Activated CD4-positive, alpha-beta T cell treated with anti-CD3 and anti-CD28 coated beads, Interleukin-2, amount 50 U/mL, for 24 hours (primary cell): ENCODE measurements around the gene CBY2.

ENCODE experiments used
- DNase-seq, 2 donors: peaks; one replicate each; pipeline ENCODE4 v3.0.0-alpha.2; 2020; ENCODE audit warnings: low read depth in 1 of 2, low spot score in 1 of 2

Gene CBY2

DNA sequence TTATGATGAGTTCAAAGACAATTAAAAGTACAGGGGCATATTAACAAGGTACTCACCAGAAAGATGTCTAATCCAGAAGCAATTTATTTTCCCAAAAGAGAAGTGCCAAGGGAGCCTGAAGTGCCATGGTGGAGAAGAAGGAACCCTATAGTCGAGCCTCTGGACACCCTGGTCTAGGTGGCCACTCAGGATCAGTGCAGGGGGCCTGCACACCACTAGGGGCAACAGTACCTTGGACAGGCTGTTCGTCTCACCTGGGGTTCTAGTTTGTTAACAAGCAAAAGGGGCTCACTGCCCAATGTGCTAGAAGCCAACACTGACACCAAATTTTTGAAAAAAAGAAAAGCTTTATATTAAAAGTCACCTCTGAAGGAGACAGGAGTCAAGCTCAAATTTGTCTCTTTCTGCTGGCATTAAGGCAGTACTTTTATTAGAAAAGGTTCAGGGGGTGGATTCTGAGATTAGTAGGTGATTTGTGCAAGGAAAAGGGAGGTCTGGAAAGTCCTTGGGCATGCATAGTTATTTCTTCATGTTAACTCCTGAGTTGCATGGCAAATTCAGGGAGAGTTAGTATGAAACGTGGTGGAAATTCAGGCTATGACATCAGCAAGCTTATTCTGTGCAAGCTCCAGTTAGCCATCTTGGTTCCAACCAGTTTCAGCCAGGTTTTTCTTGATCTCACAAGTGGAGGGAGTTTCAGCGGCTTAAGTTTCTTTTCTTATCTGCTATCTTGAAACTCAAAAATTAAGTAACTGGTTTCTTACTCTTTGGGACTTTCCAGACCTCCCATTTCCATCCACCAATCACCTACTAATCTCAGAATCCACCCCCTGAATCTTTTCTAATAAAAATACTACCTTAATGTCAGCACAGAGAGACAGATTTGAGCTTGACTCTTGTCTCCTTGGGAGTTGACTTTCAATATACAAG lies 884 bp upstream of the CBY2 start:
- DNase-seq = no peak

DNA sequence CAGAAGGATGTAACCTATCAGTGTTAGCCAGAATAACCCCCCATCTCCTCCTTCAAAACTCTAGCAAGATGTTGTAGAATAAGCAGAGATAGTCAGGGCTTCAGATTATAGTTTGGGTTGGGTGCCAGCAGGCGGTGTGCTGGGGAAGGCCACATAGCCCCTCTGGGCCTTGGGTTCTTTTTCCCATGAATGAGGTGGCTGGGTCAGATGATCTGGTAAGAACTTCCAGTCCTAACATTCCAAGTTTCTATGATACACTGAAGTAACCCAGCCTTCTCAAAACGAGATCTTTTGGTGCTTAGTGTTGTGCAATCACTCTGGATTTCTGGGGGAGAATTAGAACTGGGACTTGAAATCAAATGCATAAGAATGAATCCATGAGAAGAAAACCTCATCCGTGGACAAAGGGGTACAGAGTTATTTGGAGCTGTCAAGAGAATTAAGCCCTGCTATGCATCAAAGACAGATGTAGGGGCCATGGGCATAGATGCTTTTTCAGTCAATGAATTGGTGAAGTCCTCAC lies 810 bp downstream of the CBY2 start:
- no peak for DNase-seq

DNA sequence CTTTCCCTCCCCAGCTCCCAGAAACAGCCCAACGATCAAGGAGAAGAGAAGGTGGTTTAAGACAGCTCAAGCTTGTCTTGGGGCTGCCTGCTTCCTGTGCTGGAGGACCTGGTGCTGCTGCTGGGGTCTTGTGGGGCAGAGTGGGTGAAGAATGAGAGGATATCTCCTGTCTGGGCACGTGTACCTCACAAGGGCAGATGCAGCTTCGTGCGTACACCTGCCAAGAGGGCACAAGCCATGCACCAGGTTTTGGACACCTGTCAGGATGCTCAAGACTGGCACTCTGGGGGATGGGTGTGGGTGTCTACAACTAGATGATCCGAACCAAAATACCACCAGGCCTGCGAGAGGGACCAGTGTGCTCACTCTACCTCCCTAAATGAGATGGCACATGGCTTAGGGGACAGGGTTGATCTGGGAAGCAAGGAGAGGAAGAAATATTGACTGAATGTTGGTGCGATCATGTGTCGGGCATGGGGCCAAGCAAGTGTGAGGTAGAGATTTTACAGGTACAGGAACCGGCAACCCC lies 2.2 kb downstream of the CBY2 start:
- no peak for DNase-seq

DNA sequence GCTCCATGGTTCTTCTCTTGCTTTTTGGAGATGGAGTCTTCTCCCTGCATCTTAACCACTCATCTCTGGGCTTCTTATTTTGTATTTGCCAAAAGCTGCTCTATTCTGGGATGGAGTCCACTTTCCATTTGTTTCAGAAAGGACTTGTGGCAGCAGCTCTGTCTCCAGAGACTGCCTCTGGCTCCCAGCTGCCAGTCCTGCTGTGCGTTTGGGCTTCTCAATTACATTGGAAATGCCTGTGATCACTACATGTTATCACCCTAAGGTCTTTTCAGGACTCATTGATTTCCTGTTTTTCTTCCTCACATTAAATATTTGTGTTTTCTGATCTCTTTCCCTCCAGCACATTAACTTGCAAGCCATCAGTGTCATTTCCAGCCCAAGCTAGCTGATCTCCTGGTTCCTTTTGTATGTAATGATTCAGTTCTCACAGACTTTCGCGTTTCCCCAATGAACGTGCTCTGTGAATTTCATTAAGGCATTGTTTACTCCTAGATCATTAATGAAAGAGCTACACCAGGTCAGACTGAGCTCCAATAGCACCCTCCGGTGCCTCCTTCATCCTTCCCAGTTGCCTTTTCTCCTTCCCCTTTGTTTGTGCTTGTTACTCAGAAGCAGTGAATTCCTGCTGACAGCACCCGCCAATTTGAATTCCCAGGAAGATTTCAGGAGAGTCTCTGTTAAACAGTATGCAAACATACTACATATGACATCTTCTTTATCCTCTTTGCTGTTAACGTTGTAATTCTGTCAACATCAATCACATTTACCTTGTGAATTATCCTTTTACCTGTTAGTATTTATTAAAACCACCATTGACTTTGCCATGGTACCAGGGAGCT lies 3.0 kb downstream of the CBY2 start:
- DNase-seq = no peak

DNA sequence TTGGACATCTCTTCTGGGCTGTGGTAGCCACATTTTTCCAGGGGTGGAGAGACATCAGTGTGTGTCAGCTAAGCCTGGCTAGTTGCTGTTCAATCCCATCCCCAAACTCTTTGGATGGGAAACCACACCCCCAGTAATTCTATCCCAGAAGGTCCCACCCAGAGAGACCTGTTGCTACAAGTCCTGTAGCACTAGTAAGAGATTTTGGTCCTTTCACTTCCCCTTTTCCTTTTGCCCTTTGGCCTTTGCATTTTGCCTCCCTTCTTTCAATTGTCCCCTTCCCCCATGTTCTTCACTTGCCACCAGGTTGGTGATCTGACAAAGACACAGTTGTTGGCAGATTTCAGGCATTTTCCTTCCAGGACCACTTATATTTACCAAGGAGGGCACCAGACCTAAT lies 3.8 kb downstream of the CBY2 start:
- DNase-seq = no peak

DNA sequence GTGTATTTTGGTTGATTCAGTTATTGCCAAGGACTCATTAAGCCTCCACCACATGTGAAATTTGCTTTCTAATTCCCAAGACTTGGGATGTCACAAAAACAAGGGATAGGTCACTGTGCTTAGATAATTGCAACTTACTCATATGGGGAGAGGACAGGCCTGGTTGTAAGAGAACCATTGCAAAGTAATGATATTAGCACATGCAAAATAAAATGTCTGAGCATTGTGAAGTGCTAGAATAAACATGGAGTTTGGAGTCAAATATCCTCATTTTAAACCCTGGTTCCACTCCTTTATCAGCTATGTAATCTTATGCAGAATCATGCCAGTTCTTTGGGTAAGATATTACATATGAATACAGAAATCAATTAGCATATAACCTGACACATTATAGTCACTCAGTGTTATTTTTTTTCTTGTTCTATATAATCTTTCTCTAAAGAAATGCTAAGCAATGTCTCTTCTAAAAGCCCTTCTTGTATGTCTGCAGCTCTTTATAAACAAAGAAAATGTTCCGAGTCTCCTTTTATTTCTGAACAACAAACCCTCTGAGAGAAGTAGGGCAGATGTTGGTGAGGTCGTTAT lies 5.5 kb downstream of the CBY2 start:
- no peak for DNase-seq

DNA sequence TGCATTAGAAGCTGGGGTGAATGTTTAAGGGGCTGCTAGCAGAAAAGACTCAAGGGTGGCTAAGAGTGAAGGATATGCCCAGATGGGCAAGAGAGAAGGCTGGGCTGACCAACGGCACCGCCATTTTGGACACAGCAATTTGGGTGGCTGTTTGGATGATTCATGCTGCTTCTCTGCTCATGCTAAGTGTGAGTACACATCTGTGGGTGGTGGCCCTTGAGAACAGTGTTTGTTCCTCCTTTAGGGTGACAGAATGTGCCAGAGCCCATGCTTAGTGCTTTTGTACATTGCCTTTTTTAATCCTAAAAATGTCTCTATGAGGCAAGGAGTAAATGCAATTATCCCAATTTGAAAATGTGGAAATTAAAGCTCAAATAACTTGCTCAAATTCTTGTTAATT lies 9.8 kb downstream of the CBY2 start:
- no peak for DNase-seq

DNA sequence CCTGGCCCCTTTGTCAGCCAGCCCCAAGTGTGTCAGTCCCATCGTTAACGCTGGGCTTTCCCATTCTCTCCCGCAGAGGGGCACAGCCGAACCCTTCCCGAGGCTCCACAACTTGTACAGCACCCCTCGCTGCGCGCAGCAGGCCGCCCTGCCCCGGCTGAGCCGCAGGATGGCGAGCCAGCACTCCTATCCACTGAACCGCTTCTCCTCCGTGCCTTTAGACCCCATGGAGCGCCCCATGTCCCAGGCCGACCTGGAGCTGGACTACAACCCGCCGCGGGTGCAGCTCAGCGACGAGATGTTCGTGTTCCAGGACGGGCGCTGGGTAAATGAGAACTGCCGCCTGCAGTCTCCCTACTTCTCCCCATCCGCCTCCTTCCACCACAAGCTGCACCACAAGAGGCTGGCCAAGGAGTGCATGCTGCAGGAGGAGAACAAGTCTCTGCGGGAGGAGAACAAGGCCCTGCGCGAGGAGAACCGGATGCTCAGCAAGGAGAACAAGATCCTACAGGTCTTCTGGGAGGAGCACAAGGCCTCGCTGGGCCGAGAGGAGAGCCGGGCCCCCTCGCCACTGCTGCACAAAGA lies 11.1 kb downstream of the CBY2 start:
- DNase-seq = no peak

DNA sequence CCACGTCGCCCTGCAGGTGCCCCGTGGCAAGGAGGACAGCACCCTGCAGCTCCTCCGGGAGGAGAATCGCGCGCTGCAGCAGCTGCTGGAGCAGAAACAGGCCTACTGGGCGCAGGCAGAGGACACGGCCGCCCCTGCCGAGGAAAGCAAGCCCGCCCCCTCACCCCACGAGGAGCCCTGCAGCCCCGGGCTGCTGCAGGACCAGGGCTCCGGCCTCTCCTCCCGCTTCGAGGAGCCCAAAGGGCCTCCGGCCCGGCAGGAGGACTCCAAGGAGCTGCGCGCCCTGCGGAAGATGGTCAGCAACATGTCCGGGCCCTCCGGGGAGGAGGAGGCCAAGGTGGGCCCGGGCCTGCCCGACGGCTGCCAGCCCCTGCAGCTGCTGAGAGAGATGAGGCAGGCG lies 11.6 kb downstream of the CBY2 start:
- DNase-seq = no peak

DNA sequence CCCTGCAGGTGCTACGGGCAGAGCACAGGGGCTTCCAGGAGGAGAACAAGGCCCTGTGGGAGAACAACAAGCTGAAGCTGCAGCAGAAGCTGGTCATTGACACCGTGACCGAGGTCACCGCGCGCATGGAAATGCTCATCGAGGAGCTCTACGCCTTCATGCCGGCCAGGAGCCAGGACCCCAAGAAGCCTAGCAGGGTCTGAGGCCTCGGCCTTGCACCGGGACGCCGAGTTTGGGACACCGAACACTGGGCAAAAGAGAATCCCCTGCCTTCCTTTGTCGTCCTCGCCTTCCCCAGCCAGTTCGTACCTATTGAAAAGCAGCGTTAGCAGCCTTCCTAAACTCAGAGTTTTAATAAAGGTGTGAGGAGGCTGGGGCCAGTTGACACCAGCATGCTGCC lies 12.1 kb downstream of the CBY2 start:
- no peak for DNase-seq

DNA sequence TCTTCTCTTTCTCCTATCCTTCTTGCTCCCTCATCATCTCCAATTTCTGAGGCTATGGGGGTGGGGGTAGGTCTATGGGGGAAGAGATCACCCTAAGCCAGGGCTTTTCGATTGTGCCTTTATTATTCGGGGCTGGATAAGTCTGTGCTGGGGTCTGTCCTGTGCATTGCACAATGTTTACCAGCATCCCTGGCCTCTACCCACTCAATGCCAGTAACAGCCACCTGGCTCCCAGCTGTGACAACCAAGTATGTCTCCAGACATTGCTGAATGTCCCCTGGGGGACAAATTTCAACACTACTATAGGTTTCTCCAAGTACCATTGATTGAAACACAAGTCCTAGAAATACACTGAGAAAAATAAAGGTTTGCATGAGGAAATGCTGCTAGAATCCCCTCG lies 13.2 kb downstream of the CBY2 start:
- DNase-seq = no peak

DNA sequence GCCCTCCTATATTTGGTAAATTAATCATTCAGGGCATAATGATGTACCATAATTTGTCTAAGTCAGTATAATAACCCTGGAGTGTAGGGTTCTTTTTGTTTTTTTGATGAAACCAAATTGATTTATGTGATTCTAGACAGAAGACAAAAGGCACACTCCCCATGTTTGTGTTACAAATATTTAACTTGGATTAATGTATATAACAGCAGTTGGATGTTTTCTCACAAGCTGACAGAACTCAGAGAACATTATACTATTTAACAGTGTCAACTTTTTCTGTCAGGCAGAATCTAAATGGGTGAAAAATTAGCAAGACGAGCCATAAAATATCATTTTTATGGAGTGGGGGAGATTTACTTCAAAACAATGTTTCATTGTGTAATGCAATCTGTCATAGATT lies 15.2 kb downstream of the CBY2 start:
- DNase-seq = no peak

DNA sequence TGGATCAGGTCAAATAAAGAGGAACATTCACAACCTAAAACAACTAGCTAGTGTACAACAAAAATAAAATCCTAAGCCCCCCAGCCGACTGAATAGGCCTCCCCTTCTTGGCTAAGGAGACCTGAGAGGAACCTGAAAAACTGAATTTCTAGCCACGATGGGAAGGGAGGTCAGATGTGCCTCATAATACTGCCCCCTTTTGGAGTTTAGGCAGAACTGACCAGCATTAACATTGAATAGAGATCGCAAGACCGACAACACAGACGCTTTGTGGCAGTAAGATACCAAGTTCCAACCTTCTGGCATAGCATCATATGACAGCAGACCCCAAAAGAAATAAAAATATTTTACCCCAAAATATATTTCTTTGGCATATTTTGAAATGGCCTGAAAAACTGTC lies 15.9 kb downstream of the CBY2 start:
- DNase-seq = no peak

DNA sequence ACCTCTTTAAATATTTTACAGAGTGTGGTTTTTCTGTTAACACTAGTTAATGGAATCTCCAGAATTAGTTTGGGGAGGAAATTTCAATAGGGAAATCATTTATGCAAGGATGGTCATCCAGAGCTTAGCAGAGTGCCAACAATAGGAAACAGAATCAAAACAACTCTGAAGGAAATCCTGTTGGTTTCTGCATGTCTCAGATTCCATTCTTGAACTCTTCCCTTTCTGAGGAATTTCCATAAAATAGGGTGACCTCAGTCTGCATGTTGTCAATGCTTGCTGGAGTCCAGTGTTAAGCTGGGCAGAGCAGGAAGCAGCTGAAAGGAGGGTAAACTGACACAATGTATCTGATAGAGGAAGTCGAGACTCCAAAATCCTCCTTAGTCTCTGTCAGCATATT lies 16.9 kb downstream of the CBY2 start:
- no peak for DNase-seq

DNA sequence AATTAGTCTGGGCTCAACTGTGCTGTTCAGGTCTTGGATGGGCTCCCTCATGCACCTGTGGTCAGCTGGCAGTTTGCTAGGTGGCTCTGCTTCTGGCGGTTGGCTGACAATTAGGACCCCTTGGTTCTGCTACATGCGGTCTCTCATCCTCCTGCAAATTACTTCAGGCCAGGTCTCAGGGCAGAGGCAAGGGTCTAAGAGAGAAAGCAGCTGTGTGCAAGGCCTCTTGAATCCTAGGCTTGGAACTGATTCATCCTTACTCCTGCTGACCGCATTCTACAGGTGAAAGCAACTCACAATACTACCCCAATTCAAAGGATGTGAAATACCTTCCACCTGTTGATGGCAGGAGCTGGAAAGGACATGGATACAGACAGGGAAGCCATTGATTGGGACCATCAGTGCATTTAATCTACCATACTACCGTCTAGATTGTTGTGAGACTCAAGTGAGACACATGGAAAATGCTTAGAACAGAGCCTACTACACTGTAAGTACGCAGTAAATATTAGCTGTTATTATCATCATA lies 19.1 kb downstream of the CBY2 start:
- no peak for DNase-seq

DNA sequence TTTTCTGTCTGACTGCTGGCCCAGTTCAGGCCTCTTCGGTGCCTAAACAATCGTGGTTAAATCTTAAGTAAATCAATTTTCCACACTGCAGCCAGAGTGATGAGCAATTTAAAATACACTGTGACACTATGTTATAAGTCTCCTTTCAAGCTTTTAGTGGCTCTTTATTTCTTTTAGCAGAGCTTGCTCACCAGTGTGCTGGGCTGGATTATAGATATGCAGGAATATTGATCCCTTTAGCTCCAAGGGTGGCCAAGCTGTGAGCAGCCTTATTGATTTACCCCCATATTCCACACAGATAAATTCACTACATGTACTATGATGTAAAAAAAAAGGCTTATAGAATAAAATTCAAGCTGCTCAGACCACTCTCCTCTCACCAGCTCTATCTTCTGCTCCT lies 21.7 kb downstream of the CBY2 start:
- no peak for DNase-seq

DNA sequence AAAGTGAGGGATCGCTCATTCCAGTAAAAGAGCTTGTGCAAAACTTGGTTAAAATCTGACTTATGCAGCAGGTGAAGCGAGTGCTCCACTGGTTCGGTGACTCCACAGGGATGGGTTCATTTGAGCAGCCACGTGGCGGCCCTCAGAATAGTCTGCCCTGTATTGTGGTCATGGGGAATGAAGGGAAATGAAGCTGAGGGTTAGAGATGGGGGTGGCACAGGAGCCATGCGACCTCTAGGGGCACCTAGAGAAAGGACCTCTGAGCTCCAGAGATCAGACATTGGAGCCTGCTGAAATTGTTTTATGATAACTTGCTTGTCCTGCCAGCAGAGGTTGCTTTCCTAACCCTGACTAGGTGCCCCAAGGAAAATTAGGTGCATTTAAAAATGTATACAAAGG lies 26.6 kb downstream of the CBY2 start:
- DNase-seq = no peak

DNA sequence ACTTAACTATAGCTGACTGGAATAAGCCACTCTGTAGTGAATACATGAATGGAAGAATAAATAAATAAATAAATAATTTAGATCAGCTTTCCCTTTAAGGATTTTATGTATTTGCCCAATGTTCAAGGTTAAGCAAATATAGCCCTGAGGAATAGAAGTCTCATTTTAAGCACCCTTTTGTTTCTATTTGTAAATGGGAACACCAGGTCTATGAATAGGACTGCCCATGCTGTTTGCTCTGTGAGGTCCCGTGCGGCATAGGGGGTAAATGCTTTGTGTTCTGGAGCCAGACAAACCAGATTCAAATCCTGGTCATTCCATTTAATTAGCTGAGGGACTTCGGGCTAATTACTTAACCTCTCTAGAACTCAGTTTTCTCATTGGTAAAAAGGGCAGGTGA lies 29.3 kb downstream of the CBY2 start:
- no peak for DNase-seq

DNA sequence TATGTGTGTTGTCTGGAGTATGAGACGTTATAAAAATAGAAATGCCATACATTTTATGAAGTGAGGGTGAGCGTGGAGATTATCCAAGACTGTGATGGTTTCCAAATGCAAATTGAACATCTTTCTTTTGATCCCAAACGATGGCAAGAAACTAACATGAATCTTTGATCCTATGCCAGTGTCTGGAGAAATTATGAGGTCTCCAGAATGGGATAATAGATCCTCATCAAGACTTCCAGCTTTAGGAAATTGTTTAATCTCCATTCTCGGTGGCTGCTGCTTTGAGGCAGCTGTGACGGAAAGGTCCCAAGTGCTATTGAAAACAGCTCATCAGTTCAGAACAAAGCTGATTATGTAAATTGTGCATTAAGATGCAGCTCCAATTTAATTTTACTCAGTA lies 30.8 kb downstream of the CBY2 start:
- DNase-seq = no peak

DNA sequence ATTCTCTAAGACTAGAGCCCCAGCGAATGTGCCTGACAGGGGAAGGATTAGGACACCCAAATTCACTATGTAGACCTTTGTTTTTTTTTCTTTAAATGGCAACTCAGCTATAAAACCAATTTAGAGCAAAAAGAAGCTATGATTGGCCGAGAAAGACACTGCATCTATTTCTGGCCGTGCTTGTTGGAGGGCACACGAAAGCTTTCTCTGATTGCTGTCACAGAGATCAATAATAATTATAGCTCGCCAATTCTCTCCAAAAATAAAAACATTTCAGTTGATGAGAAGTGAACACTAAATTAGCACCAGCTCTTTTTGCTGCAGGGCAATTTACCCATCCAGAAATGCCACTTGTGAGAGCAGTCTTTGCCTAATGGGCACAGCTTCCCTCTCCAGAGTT lies 31.2 kb downstream of the CBY2 start:
- no peak for DNase-seq

DNA sequence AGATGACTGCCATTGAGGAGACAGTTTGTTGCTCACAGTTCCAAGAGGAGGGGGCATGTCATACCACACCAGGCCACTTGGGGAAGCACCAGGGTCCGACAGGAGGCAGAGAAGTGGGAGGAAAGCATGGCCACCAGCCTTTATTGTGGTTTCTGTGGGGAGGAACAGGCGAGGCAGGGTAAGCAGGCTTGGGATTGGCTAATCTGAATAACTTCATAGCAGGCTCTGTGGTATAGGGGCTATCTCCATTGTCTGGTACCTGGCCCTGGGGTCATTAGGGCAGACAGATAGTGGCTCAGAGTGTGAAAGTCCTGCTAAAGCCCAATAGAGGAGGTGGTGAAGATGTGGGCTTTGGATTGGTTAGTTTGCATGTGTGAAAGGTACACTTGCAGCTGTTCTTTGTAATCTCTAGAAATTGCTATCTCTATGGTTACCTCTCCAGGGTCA lies 35.5 kb downstream of the CBY2 start:
- DNase-seq = no peak
